HEK293 (cell line): ENCODE measurements around the gene TACR2.

Source experiments
- IKZF3 ChIP-seq: fragments of 450-650 bp; IDR thresholded peaks from 2 replicates; pipeline ENCODE4 v1.5.0; 2018; ENCODE audit warnings: missing biosample characterization, mild to moderate bottlenecking, missing genetic modification characterization, moderate library complexity
- KLF16 ChIP-seq: fragments of 450-650 bp; formaldehyde crosslinking; IDR thresholded peaks from 2 replicates; pipeline ENCODE4 v1.5.1; 2017; ENCODE audit warnings: missing biosample characterization, missing genetic modification characterization
- KLF9 ChIP-seq: fragments of 450-650 bp; formaldehyde crosslinking; IDR thresholded peaks from 2 replicates; pipeline ENCODE4 v1.5.1; 2016; ENCODE audit warnings: missing biosample characterization, missing genetic modification characterization, low read depth
- MYNN ChIP-seq: fragments of 450-650 bp; formaldehyde crosslinking; IDR thresholded peaks from 2 replicates; pipeline ENCODE4 v1.5.1; 2016; ENCODE audit warnings: missing biosample characterization, missing genetic modification characterization, borderline replicate concordance
- TCF7L2 ChIP-seq: IDR thresholded peaks from 2 replicates; pipeline ENCODE4 v1.6.1; 2011; ENCODE audit warnings: low read depth, mild to moderate bottlenecking, inconsistent platforms, low read length, moderate library complexity, borderline replicate concordance
- YY2 ChIP-seq: fragments of 450-650 bp; formaldehyde crosslinking; IDR thresholded peaks from 2 replicates; pipeline ENCODE4 v1.5.1; 2016; ENCODE audit warnings: missing biosample characterization, missing genetic modification characterization
- ZBTB8A ChIP-seq: fragments of 450-650 bp; formaldehyde crosslinking; IDR thresholded peaks from 2 replicates; pipeline ENCODE4 v1.5.1; 2016; ENCODE audit warnings: missing biosample characterization, missing genetic modification characterization
- ZFP3 ChIP-seq: fragments of 450-650 bp; formaldehyde crosslinking; IDR thresholded peaks from 2 replicates; pipeline ENCODE4 v1.5.1; 2016; ENCODE audit warnings: low read depth, missing biosample characterization, missing genetic modification characterization
- ZFP69B ChIP-seq: fragments of 450-650 bp; formaldehyde crosslinking; IDR thresholded peaks from 2 replicates; pipeline ENCODE4 v1.5.1; 2016; ENCODE audit warnings: missing biosample characterization, missing genetic modification characterization
- ZNF146 ChIP-seq: fragments of 450-650 bp; formaldehyde crosslinking; IDR thresholded peaks from 2 replicates; pipeline ENCODE4 v1.5.1; 2016; ENCODE audit warnings: missing biosample characterization, missing genetic modification characterization
- ZNF16 ChIP-seq: fragments of 450-650 bp; formaldehyde crosslinking; IDR thresholded peaks from 2 replicates; pipeline ENCODE4 v1.5.1; 2016; ENCODE audit warnings: low read depth, missing biosample characterization, missing genetic modification characterization
- ZNF19 ChIP-seq: fragments of 450-650 bp; formaldehyde crosslinking; IDR thresholded peaks from 2 replicates; pipeline ENCODE4; 2016; ENCODE audit warnings: missing biosample characterization, missing genetic modification characterization, low read depth
- ZNF223 ChIP-seq: fragments of 450-650 bp; formaldehyde crosslinking; IDR thresholded peaks from 2 replicates; pipeline ENCODE4 v1.5.1; 2016; ENCODE audit warnings: missing biosample characterization, missing genetic modification characterization
- ZNF239 ChIP-seq: fragments of 450-650 bp; formaldehyde crosslinking; IDR thresholded peaks from 2 replicates; pipeline ENCODE4 v1.5.1; 2016; ENCODE audit warnings: missing biosample characterization, missing genetic modification characterization
- ZNF324 ChIP-seq: fragments of 450-650 bp; formaldehyde crosslinking; IDR thresholded peaks from 2 replicates; pipeline ENCODE4 v1.5.1; 2016; ENCODE audit warnings: missing biosample characterization, missing genetic modification characterization
- ZNF37A ChIP-seq: fragments of 450-650 bp; IDR thresholded peaks from 2 replicates; pipeline ENCODE4 v1.5.1; 2018; ENCODE audit warnings: missing biosample characterization, missing genetic modification characterization
- ZNF404 ChIP-seq: fragments of 450-650 bp; formaldehyde crosslinking; IDR thresholded peaks from 2 replicates; pipeline ENCODE4 v1.5.1; 2017; ENCODE audit warnings: missing biosample characterization, missing genetic modification characterization
- ZNF501 ChIP-seq: fragments of 450-650 bp; formaldehyde crosslinking; IDR thresholded peaks from 2 replicates; pipeline ENCODE4 v1.5.1; 2016; ENCODE audit warnings: missing biosample characterization, missing genetic modification characterization
- ZNF514 ChIP-seq: fragments of 450-650 bp; formaldehyde crosslinking; IDR thresholded peaks from 2 replicates; pipeline ENCODE4 v1.5.1; 2016; ENCODE audit warnings: missing biosample characterization, missing genetic modification characterization
- ZNF600 ChIP-seq: fragments of 450-650 bp; formaldehyde crosslinking; IDR thresholded peaks from 2 replicates; pipeline ENCODE4 v1.5.1; 2016; ENCODE audit warnings: missing biosample characterization, missing genetic modification characterization
- ZNF621 ChIP-seq: fragments of 450-650 bp; formaldehyde crosslinking; IDR thresholded peaks from 2 replicates; pipeline ENCODE4 v1.5.1; 2017; ENCODE audit warnings: missing biosample characterization, missing genetic modification characterization
- ZNF654 ChIP-seq: fragments of 450-650 bp; formaldehyde crosslinking; IDR thresholded peaks from 2 replicates; pipeline ENCODE4 v1.5.1; 2016; ENCODE audit warnings: low read depth, missing biosample characterization, missing genetic modification characterization
- ZNF664 ChIP-seq: fragments of 450-650 bp; formaldehyde crosslinking; IDR thresholded peaks from 2 replicates; pipeline ENCODE4 v1.5.1; 2016; ENCODE audit warnings: missing biosample characterization, missing genetic modification characterization
- ZNF707 ChIP-seq: fragments of 450-650 bp; formaldehyde crosslinking; IDR thresholded peaks from 2 replicates; pipeline ENCODE4 v1.5.1; 2016; ENCODE audit warnings: missing biosample characterization, missing genetic modification characterization
- ZNF76 ChIP-seq: fragments of 450-650 bp; formaldehyde crosslinking; IDR thresholded peaks from 2 replicates; pipeline ENCODE4; 2016; ENCODE audit warnings: low read depth, missing biosample characterization, missing genetic modification characterization, borderline replicate concordance
- ZNF791 ChIP-seq: fragments of 450-650 bp; formaldehyde crosslinking; IDR thresholded peaks from 2 replicates; pipeline ENCODE4 v1.5.1; 2016; ENCODE audit warnings: missing biosample characterization, missing genetic modification characterization
- ZNF830 ChIP-seq: fragments of 450-650 bp; IDR thresholded peaks from 2 replicates; pipeline ENCODE4 v1.5.0; 2018; ENCODE audit warnings: missing biosample characterization, missing genetic modification characterization, low read depth, mild to moderate bottlenecking, moderate library complexity
- ZSCAN23 ChIP-seq: fragments of 450-650 bp; formaldehyde crosslinking; IDR thresholded peaks from 2 replicates; pipeline ENCODE4 v1.5.1; 2016; ENCODE audit warnings: missing biosample characterization, missing genetic modification characterization
- TF ChIP-seq, protein P1 (sequence below): fragments of 450-650 bp; formaldehyde crosslinking; IDR thresholded peaks from 2 replicates; pipeline ENCODE4 v1.5.1; 2016; ENCODE audit warnings: missing biosample characterization, missing genetic modification characterization
- TF ChIP-seq, protein P2 (sequence below): fragments of 450-650 bp; formaldehyde crosslinking; IDR thresholded peaks from 2 replicates; pipeline ENCODE4 v1.5.1; 2016; ENCODE audit warnings: missing biosample characterization, missing genetic modification characterization
- TF ChIP-seq, protein P3 (sequence below): fragments of 450-650 bp; formaldehyde crosslinking; IDR thresholded peaks from 2 replicates; pipeline ENCODE4; 2016; ENCODE audit warnings: missing biosample characterization, missing genetic modification characterization
- TF ChIP-seq, protein P4 (sequence below): fragments of 450-650 bp; formaldehyde crosslinking; IDR thresholded peaks from 2 replicates; pipeline ENCODE4 v1.5.1; 2016; ENCODE audit warnings: missing biosample characterization, missing genetic modification characterization
- TF ChIP-seq, protein P5 (sequence below): fragments of 450-650 bp; formaldehyde crosslinking; IDR thresholded peaks from 2 replicates; pipeline ENCODE4 v1.5.1; 2016; ENCODE audit warnings: missing biosample characterization, missing genetic modification characterization

TACR2 gene

DNA sequence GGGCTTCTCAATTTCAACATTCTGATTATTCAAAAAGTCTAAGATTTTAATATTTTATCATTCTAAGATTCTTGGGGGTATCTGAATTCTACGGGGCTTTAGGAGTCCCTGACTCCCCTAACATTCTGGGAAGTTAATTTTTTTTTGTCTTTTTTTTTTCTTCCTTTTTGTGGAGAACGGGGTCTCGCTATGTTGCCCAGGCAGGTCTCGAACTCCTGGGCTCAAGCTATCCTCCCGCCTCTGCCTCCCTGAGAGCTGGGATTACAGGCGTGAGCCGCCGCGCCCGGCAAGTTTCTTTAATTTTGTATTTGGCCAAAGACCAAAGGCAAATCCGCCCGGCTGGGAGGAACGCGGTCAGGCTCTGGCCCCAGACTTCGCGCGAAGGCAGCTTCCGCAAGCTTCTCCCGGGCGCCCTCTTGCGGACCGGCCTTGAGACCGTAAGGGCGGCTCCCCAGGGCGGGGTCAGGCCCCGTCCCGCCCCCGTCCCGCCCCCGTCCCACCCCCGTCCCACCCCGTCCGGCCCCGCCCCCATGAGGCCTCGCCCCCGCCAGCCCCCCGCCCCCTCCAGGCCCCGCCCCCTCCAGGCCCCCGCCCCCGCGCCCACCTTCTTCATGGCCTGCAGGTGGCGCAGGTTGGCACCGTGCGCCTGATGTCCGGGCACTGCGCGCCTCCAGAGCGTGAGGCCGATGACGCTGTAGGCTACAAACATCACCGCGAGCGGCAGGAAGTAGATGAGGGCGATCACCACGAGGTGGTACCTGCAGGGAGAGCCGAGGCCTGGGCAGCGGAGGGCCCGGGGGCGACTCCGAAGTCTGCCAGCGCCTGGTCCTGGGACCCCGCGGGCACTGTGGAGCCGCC is 8.2 kb downstream of the TACR2 start (continued):
- TF ChIP-seq ZFP3 (tag by site-specific recombination) = no peak
- TF ChIP-seq ZBTB8A (tag by site-specific recombination) = peak; percentile 90
- TF ChIP-seq, protein P1, sequence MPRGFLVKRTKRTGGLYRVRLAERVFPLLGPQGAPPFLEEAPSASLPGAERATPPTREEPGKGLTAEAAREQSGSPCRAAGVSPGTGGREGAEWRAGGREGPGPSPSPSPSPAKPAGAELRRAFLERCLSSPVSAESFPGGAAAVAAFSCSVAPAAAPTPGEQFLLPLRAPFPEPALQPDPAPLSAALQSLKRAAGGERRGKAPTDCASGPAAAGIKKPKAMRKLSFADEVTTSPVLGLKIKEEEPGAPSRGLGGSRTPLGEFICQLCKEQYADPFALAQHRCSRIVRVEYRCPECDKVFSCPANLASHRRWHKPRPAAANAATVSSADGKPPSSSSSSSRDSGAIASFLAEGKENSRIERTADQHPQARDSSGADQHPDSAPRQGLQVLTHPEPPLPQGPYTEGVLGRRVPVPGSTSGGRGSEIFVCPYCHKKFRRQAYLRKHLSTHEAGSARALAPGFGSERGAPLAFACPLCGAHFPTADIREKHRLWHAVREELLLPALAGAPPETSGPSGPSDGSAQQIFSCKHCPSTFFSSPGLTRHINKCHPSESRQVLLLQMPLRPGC (tag by site-specific recombination) = no peak
- TF ChIP-seq ZNF707 (tag by site-specific recombination) = no peak
- no peak for TF ChIP-seq TCF7L2
- TF ChIP-seq IKZF3 (tag by site-specific recombination) = no peak
- TF ChIP-seq, protein P2, sequence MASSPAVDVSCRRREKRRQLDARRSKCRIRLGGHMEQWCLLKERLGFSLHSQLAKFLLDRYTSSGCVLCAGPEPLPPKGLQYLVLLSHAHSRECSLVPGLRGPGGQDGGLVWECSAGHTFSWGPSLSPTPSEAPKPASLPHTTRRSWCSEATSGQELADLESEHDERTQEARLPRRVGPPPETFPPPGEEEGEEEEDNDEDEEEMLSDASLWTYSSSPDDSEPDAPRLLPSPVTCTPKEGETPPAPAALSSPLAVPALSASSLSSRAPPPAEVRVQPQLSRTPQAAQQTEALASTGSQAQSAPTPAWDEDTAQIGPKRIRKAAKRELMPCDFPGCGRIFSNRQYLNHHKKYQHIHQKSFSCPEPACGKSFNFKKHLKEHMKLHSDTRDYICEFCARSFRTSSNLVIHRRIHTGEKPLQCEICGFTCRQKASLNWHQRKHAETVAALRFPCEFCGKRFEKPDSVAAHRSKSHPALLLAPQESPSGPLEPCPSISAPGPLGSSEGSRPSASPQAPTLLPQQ (tag by site-specific recombination) = peak; percentile 83
- TF ChIP-seq ZNF621 (tag by site-specific recombination) = no peak
- TF ChIP-seq ZNF600 (tag by site-specific recombination) = 0 out of 2 replicates have a peak, but pooled peaks have one; percentile 6
- no peak for TF ChIP-seq ZNF223 (tag by site-specific recombination)
- no peak for TF ChIP-seq ZSCAN23 (tag by site-specific recombination)
- no peak for TF ChIP-seq ZNF239 (tag by site-specific recombination)
- TF ChIP-seq ZNF76 = no peak
- no peak for TF ChIP-seq ZNF37A (tag by site-specific recombination)
- TF ChIP-seq ZNF654 (tag by site-specific recombination) = 0 out of 2 replicates have a peak, but pooled peaks have one; percentile 9
- peak; percentile 31; the same call in 1 of the 2 replicates for TF ChIP-seq ZNF664 (tag by site-specific recombination)
- no peak for TF ChIP-seq ZNF514
- TF ChIP-seq ZNF501 (tag by site-specific recombination) = no peak
- no peak for TF ChIP-seq ZNF830 (tag by site-specific recombination)
- TF ChIP-seq ZNF16 = no peak
- TF ChIP-seq, protein P3, sequence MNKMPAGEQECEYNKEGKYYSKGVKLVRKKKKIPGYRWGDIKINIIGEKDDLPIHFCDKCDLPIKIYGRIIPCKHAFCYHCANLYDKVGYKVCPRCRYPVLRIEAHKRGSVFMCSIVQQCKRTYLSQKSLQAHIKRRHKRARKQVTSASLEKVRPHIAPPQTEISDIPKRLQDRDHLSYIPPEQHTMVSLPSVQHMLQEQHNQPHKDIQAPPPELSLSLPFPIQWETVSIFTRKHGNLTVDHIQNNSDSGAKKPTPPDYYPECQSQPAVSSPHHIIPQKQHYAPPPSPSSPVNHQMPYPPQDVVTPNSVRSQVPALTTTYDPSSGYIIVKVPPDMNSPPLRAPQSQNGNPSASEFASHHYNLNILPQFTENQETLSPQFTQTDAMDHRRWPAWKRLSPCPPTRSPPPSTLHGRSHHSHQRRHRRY (tag by site-specific recombination) = no peak
- TF ChIP-seq, protein P4, sequence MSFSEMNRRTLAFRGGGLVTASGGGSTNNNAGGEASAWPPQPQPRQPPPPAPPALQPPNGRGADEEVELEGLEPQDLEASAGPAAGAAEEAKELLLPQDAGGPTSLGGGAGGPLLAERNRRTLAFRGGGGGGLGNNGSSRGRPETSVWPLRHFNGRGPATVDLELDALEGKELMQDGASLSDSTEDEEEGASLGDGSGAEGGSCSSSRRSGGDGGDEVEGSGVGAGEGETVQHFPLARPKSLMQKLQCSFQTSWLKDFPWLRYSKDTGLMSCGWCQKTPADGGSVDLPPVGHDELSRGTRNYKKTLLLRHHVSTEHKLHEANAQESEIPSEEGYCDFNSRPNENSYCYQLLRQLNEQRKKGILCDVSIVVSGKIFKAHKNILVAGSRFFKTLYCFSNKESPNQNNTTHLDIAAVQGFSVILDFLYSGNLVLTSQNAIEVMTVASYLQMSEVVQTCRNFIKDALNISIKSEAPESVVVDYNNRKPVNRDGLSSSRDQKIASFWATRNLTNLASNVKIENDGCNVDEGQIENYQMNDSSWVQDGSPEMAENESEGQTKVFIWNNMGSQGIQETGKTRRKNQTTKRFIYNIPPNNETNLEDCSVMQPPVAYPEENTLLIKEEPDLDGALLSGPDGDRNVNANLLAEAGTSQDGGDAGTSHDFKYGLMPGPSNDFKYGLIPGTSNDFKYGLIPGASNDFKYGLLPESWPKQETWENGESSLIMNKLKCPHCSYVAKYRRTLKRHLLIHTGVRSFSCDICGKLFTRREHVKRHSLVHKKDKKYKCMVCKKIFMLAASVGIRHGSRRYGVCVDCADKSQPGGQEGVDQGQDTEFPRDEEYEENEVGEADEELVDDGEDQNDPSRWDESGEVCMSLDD = no peak
- TF ChIP-seq YY2 (tag by site-specific recombination) = no peak
- TF ChIP-seq KLF16 (tag by site-specific recombination) = no peak; the same call in 1 of the 2 replicates
- TF ChIP-seq, protein P5, sequence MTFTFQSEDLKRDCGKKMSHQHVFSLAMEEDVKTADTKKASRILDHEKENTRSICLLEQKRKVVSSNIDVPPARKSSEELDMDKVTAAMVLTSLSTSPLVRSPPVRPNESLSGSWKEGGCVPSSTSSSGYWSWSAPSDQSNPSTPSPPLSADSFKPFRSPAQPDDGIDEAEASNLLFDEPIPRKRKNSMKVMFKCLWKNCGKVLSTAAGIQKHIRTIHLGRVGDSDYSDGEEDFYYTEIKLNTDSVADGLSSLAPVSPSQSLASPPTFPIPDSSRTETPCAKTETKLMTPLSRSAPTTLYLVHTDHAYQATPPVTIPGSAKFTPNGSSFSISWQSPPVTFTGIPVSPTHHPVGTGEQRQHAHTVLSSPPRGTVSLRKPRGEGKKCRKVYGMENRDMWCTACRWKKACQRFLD (tag by site-specific recombination) = no peak
- TF ChIP-seq ZNF19 (tag by site-specific recombination) = no peak
- no peak; the same call in 1 of the 2 replicates for TF ChIP-seq ZNF324 (tag by site-specific recombination)
- 0 out of 2 replicates have a peak, but pooled peaks have one; percentile 25 for TF ChIP-seq KLF9
- TF ChIP-seq ZNF146 (tag by site-specific recombination) = no peak
- TF ChIP-seq ZNF791 (tag by site-specific recombination) = no peak
- TF ChIP-seq ZNF404 (tag by site-specific recombination) = no peak
- no peak for TF ChIP-seq MYNN
- no peak for TF ChIP-seq ZFP69B
